Bone marrow (tissue), 2 donors: Measurements from ENCODE around the gene NLRP3.
A peak's percentile ranks its signal among the peaks of the same experiment; 100 is the strongest.
"Not testable (repeated sequence)": the region's sequence is repeated elsewhere in the genome, so short reads cannot be mapped to it uniquely, and the experiment has no call there.

Experiments
- DNase-seq, 2 donors: peaks; one replicate each; lab custom pipeline; 2025; lab: John Stamatoyannopoulos, UW

Gene NLRP3

GRCh38 chr1:247469141-247469535, 53.2 kb downstream of the NLRP3 start:
- DNase-seq, result no peak

- DNase-seq, result not testable (repeated sequence)
These were observed 55.0 kb downstream of the NLRP3 start for GRCh38 chr1:247470942-247471429.

GRCh38 chr1:247471445-247472016, 55.6 kb downstream of the NLRP3 start:
- no peak for DNase-seq

GRCh38 chr1:247472035-247472434, 56.1 kb downstream of the NLRP3 start:
- DNase-seq, result no peak

- no peak for DNase-seq
These were observed 58.4 kb downstream of the NLRP3 start for GRCh38 chr1:247474367-247474766.

GRCh38 chr1:247475793-247476192, 59.8 kb downstream of the NLRP3 start:
- no peak for DNase-seq

GRCh38 chr1:247476328-247477058, 60.5 kb downstream of the NLRP3 start:
- not testable (repeated sequence) for DNase-seq

GRCh38 chr1:247482747-247483146, 66.8 kb downstream of the NLRP3 start:
- DNase-seq, result no peak

- DNase-seq, result peak in 1 of 2 donors; percentile 33
These were observed 71.1 kb downstream of the NLRP3 start for GRCh38 chr1:247487057-247487456.

- no peak for DNase-seq
These were observed 75.4 kb downstream of the NLRP3 start for GRCh38 chr1:247491328-247491727.

GRCh38 chr1:247493106-247493505, 77.1 kb downstream of the NLRP3 start:
- DNase-seq, result no peak

GRCh38 chr1:247494767-247495166, 78.8 kb downstream of the NLRP3 start:
- peak in 1 of 2 donors; percentile 69 for DNase-seq

GRCh38 chr1:247496581-247497285, 80.8 kb downstream of the NLRP3 start:
- DNase-seq, result no peak
